Trophoblast cell (in vitro differentiated cells and primary cell): ENCODE measurements around the gene NR1H2.
A peak's percentile ranks its signal among the peaks of the same experiment; 100 is the strongest.

Source experiments
- DNase-seq, 2 donors: peaks; one replicate each; pipeline ENCODE4 v3.0.0-alpha.2; 2016
- H2AFZ ChIP-seq: 2 replicates; pipeline ENCODE4 v1.6.1; 2013; ENCODE audit warnings: low read length, moderate library complexity, mild to moderate bottlenecking; ENCODE audit not compliant: insufficient read depth, poor library complexity
- H2AK5ac ChIP-seq: 2 replicates; pipeline ENCODE4 v1.6.1; 2013; ENCODE audit warnings: mild to moderate bottlenecking, low read length
- H2BK120ac ChIP-seq: 2 replicates; pipeline ENCODE4 v1.6.1; 2013; ENCODE audit warnings: low read length, mild to moderate bottlenecking, moderate library complexity; ENCODE audit not compliant: insufficient read depth, poor library complexity
- H2BK12ac ChIP-seq: 2 replicates; pipeline ENCODE4 v1.6.1; 2013; ENCODE audit warnings: mild to moderate bottlenecking, low read length, moderate library complexity
- H2BK5ac ChIP-seq: 2 replicates; pipeline ENCODE4 v1.6.1; 2013; ENCODE audit warnings: low read length, low read depth, moderate library complexity, mild to moderate bottlenecking; ENCODE audit not compliant: poor library complexity
- H3K14ac ChIP-seq: 2 replicates; pipeline ENCODE4 v1.6.1; 2013; ENCODE audit warnings: mild to moderate bottlenecking, low read length
- H3K18ac ChIP-seq: 2 replicates; pipeline ENCODE4 v1.6.1; 2013; ENCODE audit warnings: mild to moderate bottlenecking, low read length
- H3K23ac ChIP-seq: 2 replicates; pipeline ENCODE4 v1.6.1; 2013; ENCODE audit warnings: low read length
- H3K27ac ChIP-seq: 2 replicates; pipeline ENCODE4 v1.5.1; 2013; ENCODE audit warnings: low read depth, mild to moderate bottlenecking, inconsistent platforms, low read length, moderate library complexity
- H3K27me3 ChIP-seq: 2 replicates; pipeline ENCODE4 v1.6.1; 2013; ENCODE audit warnings: inconsistent platforms, mild to moderate bottlenecking, low read length, moderate library complexity; ENCODE audit not compliant: insufficient read depth
- H3K36me3 ChIP-seq, 2 experiments: 1 replicate in 1 of 2; 2 replicates in 1 of 2; pipeline ENCODE4 v1.6.1; 2013; ENCODE audit warnings: low read length in 2 of 2, mild to moderate bottlenecking in 2 of 2, moderate library complexity in 1 of 2; ENCODE audit not compliant: insufficient read depth in 2 of 2, control insufficient read depth in 1 of 2
- H3K4ac ChIP-seq: 2 replicates; pipeline ENCODE4 v1.6.1; 2013; ENCODE audit warnings: low read depth, mild to moderate bottlenecking, low read length, moderate library complexity
- H3K4me1 ChIP-seq, 2 experiments: 1 replicate in 1 of 2; 2 replicates in 1 of 2; pipeline ENCODE4 v1.6.1; 2013; ENCODE audit warnings: low read length in 2 of 2, mild to moderate bottlenecking in 2 of 2, moderate library complexity in 1 of 2; ENCODE audit not compliant: insufficient read depth in 2 of 2, control insufficient read depth in 1 of 2
- H3K4me2 ChIP-seq: 2 replicates; pipeline ENCODE4 v1.6.1; 2013; ENCODE audit warnings: inconsistent platforms, mild to moderate bottlenecking, low read length, moderate library complexity
- H3K4me3 ChIP-seq: 2 replicates; pipeline ENCODE4 v1.5.1; 2013; ENCODE audit warnings: mild to moderate bottlenecking, low read depth, low read length, inconsistent platforms
- H3K79me1 ChIP-seq: one replicate; pipeline ENCODE4 v1.6.1; 2013; ENCODE audit warnings: low read length
- H3K79me2 ChIP-seq: 2 replicates; pipeline ENCODE4 v1.6.1; 2013; ENCODE audit warnings: low read length, mild to moderate bottlenecking; ENCODE audit not compliant: control insufficient read depth, insufficient read depth, poor library complexity
- H3K9ac ChIP-seq: 2 replicates; pipeline ENCODE4 v1.6.1; 2013; ENCODE audit warnings: mild to moderate bottlenecking, low read length
- H3K9me3 ChIP-seq: 2 replicates; pipeline ENCODE4 v1.6.1; 2013; ENCODE audit warnings: low read depth, mild to moderate bottlenecking, control low read depth, inconsistent platforms, low read length; ENCODE audit not compliant: insufficient read depth
- H4K12ac ChIP-seq: 2 replicates; pipeline ENCODE4 v1.6.1; 2013; ENCODE audit warnings: low read depth, mild to moderate bottlenecking, low read length, moderate library complexity
- H4K8ac ChIP-seq: 2 replicates; pipeline ENCODE4 v1.6.1; 2013; ENCODE audit warnings: low read depth, mild to moderate bottlenecking, low read length, moderate library complexity
- H4K91ac ChIP-seq: one replicate; pipeline ENCODE4 v1.6.1; 2013; ENCODE audit warnings: low read depth, mild to moderate bottlenecking, low read length, moderate library complexity
- WGBS: extraction: QIAGEN DNeasy Blood & Tissue Kit; methylation state at CpG from one replicate; pipeline ENCODE4 v1.1.7; 2013; ENCODE audit warnings: missing lambda C conversion rate; ENCODE audit not compliant: insufficient read length, insufficient coverage; ENCODE audit errors: extremely low coverage; 5-methylcytosine and 5-hydroxymethylcytosine counted together

The NR1H2 gene

DNA sequence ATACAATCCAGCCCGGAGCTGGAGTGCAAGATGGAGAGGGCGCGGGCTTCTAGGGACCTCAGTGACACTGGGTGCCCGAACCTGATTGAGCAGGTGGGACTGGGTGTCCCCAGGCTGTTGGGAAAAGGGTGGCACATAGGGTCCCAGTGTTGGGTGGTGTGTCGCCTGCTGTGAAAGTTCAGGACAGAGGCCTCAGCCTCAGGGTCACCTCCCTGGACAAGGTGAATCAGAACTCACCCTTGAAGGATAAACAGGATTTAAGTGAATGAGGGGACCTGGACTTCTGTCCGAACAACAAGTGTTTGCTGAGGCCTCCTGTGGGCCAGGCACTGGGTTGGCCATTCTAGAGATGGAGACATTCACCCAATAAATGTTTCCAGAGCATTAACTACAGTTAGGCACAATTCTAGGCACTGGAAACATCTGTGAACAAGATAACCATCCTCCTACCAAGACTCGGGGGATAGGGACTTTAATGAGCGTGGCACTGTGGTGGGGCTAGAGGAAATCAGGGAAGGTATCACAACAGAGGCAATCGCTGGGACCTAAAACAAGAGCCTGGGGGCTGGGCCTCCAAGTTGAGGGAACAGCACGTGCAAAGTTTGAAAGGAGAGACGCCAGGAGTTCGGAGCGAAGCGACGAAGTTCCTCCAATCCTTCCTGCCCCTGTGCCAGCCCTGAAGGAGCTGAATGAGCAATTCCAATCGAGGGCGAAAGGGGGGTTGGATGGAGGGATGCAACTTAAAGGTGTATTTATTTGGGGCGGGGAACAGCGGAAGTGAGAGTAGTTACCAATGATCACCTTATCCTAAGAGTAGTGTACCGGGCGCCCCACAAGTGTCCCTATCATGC, 7.0 kb downstream of the NR1H2 start:
- Histone ChIP-seq H3K14ac (no peak overlapping the region), H3K27me3 (no peaks in the 10 kb centered on the region), H3K4me2 (peak overlapping the region; percentile 75), H3K9me3 (no peaks in the 10 kb centered on the region), H3K4me3 (peak overlapping the region; percentile 29), H2AFZ (no peak overlapping the region), H3K18ac (peak overlapping the region; percentile 50), H3K4me1 (peaks cover 3 to 12% of the 10 kb centered on the region in 2 experiments), H2AK5ac (no peak overlapping the region), H3K27ac (no peak overlapping the region), H3K36me3 (peaks cover 65% of the 10 kb centered on the region in 2 experiments), H3K23ac (no peak overlapping the region), H2BK12ac (no peak overlapping the region), H4K91ac (no peak overlapping the region), H2BK120ac (no peak overlapping the region), H3K79me1 (peaks cover 4% of the 10 kb centered on the region), H2BK5ac (no peak overlapping the region), H4K8ac (peak overlapping the region; percentile 30), H3K9ac (peak overlapping the region; percentile 42), H3K79me2 (peaks cover 10% of the 10 kb centered on the region), H3K4ac (peak overlapping the region; percentile 12), H4K12ac (peak overlapping the region; percentile 20)
- no peak for DNase-seq
- no CpG with 5 or more reads among the region's 21 CpGs for WGBS

GRCh38 chr19:50383852-50384684, 7.8 kb downstream of the NR1H2 start, which contains the start of gene POLD1:
TSS of gene POLD1 (plus strand) at chr19:50384347. CDS start at chr19:50398852, 14,505 bp downstream.
- WGBS = no CpG with 5 or more reads among the region's 78 CpGs
- no peak within 1 kb of the TSS for H3K23ac ChIP-seq
- H2BK120ac ChIP-seq = no peak within 1 kb of the TSS
- H3K4me3 ChIP-seq = peak within 1 kb of the TSS; percentile 87
- H2AK5ac ChIP-seq = no peak within 1 kb of the TSS
- peaks cover 3 to 12% of the 10 kb centered on the region in 2 experiments for H3K4me1 ChIP-seq
- no peak within 1 kb of the TSS for H2BK12ac ChIP-seq
- peak within 1 kb of the TSS; percentile 37 for H3K4ac ChIP-seq
- peak within 1 kb of the TSS; percentile 66 for H4K12ac ChIP-seq
- H3K9ac ChIP-seq = peak within 1 kb of the TSS; percentile 84
- H4K91ac ChIP-seq = peak within 1 kb of the TSS; percentile 76
- peak; percentile 98 to 99 for DNase-seq
- no peaks in the 10 kb centered on the region for H3K27me3 ChIP-seq
- H3K9me3 ChIP-seq = no peaks in the 10 kb centered on the region
- peak within 1 kb of the TSS; percentile 92 for H2AFZ ChIP-seq
- peak within 1 kb of the TSS; percentile 74 for H2BK5ac ChIP-seq
- peak within 1 kb of the TSS; percentile 85 for H3K14ac ChIP-seq
- peak within 1 kb of the TSS; percentile 84 for H3K18ac ChIP-seq
- peak within 1 kb of the TSS; percentile 96 for H3K4me2 ChIP-seq
- H3K79me1 ChIP-seq = peaks cover 4% of the 10 kb centered on the region
- H3K36me3 ChIP-seq = peaks cover 56% of the 10 kb centered on the region in 2 experiments
- peak within 1 kb of the TSS; percentile 90 for H4K8ac ChIP-seq
- H3K79me2 ChIP-seq = peaks cover 10% of the 10 kb centered on the region
- peak within 1 kb of the TSS; percentile 53 for H3K27ac ChIP-seq

- WGBS = no CpG with 5 or more reads among the region's 26 CpGs
- Histone ChIP-seq H2AFZ (peak overlapping the region; percentile 92), H3K36me3 (peaks cover 48 to 49% of the 10 kb centered on the region in 2 experiments), H2BK5ac (peak overlapping the region; percentile 12), H3K27ac (no peak overlapping the region), H2BK120ac (no peak overlapping the region), H3K79me1 (peaks cover 4% of the 10 kb centered on the region), H3K14ac (peak overlapping the region; percentile 46), H3K4me2 (peak overlapping the region; percentile 96), H3K79me2 (peaks cover 10% of the 10 kb centered on the region), H3K4ac (peak overlapping the region; percentile 37), H3K4me3 (peak overlapping the region; percentile 87), H2BK12ac (no peak overlapping the region), H4K12ac (no peak overlapping the region), H3K18ac (peak overlapping the region; percentile 17), H3K9ac (peak overlapping the region; percentile 44), H3K23ac (no peak overlapping the region), H4K91ac (peak overlapping the region; percentile 76), H3K4me1 (peaks cover 3 to 12% of the 10 kb centered on the region in 2 experiments), H3K27me3 (no peaks in the 10 kb centered on the region), H3K9me3 (no peaks in the 10 kb centered on the region), H4K8ac (no peak overlapping the region), H2AK5ac (no peak overlapping the region)
- peak in 1 of 2 donors; percentile 9 for DNase-seq
Observed at GRCh38 chr19:50384685-50385535, 8.7 kb downstream of the NR1H2 start.
